ENCODE results near the gene WDR35. TPM values are rescaled to one million over a fixed set of nuclear protein-coding genes. Genes with fewer than 3 reads are reported as not detected.

WDR35 gene
- total RNA-seq, 3 donors from 2014 or later, result 12.5 to 18.7 (median 17.7) TPM

GRCh38 chr2:20023688-20024087, 33.8 kb upstream of the WDR35 start:
- H3K27ac ChIP-seq, result no peak overlapping the region
- H3K9me3 ChIP-seq, result peaks cover 4 to 11% of the 10 kb centered on the region in 2 donors
- TF ChIP-seq POLR2AphosphoS5 (IDR thresholded peaks at IDR 0.05), result no peak
- TF ChIP-seq POLR2A (IDR thresholded peaks at IDR 0.05), result no peak
- TF ChIP-seq, protein P1, sequence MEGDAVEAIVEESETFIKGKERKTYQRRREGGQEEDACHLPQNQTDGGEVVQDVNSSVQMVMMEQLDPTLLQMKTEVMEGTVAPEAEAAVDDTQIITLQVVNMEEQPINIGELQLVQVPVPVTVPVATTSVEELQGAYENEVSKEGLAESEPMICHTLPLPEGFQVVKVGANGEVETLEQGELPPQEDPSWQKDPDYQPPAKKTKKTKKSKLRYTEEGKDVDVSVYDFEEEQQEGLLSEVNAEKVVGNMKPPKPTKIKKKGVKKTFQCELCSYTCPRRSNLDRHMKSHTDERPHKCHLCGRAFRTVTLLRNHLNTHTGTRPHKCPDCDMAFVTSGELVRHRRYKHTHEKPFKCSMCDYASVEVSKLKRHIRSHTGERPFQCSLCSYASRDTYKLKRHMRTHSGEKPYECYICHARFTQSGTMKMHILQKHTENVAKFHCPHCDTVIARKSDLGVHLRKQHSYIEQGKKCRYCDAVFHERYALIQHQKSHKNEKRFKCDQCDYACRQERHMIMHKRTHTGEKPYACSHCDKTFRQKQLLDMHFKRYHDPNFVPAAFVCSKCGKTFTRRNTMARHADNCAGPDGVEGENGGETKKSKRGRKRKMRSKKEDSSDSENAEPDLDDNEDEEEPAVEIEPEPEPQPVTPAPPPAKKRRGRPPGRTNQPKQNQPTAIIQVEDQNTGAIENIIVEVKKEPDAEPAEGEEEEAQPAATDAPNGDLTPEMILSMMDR (IDR thresholded peaks at IDR 0.05), result no peak
- H3K36me3 ChIP-seq, result no peaks in the 10 kb centered on the region
- H3K27me3 ChIP-seq, result no peaks in the 10 kb centered on the region
- H3K4me1 ChIP-seq, result no peaks in the 10 kb centered on the region
- no peak overlapping the region for H3K4me3 ChIP-seq
- intact Hi-C loops (cut with DNase I; ENCODE audit: low total_unique reads), result no loop called here
- DNase-seq (ENCODE audit: low spot score in 2 of 2), result no peak

DNA sequence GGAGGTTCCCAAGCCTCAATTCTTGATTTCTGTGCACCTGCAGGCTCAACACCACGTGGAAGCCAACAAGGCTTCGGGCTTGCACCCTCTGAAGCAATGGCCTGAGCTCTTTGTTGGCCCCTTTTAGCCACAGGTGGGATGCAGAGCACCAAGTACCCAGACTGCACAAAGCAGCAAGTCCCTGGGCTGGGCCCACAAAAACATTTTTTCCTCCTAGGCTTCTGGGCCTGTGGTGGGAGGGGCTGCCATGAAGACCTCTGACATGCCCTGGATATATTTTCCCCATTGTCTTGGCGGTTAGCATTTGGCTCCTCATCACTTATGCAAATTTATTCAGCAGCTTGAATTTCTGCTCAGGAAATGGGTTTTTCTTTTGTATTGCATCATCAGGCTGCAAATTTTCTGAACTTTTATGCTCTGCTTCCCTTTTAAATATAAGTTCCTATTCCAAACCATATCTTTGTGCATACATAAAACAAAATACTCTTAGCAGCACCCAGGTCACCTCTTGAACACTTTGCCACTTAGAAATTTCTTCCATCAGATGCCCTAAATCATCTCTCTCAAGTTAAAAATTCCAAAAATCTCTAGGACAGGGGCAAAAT, 31.6 kb upstream of the WDR35 start:
- no peak overlapping the region for H3K4me3 ChIP-seq
- H3K27me3 ChIP-seq, result no peaks in the 10 kb centered on the region
- H3K4me1 ChIP-seq, result no peaks in the 10 kb centered on the region
- intact Hi-C loops (cut with DNase I; ENCODE audit: low total_unique reads), result no loop called here
- peaks cover 0 to 5% of the 10 kb centered on the region in 2 donors for H3K9me3 ChIP-seq
- DNase-seq (ENCODE audit: low spot score in 2 of 2), result no peak
- H3K36me3 ChIP-seq, result no peaks in the 10 kb centered on the region
- no peak overlapping the region for H3K27ac ChIP-seq
- TF ChIP-seq POLR2AphosphoS5 (IDR thresholded peaks at IDR 0.05), result no peak
- TF ChIP-seq, protein P1 (IDR thresholded peaks at IDR 0.05), result no peak
- TF ChIP-seq POLR2A (IDR thresholded peaks at IDR 0.05), result no peak

- Histone ChIP-seq H3K36me3 (no peaks in the 10 kb centered on the region), H3K27ac (no peak overlapping the region), H3K27me3 (no peaks in the 10 kb centered on the region), H3K9me3 (peaks cover 0 to 5% of the 10 kb centered on the region in 2 donors), H3K4me1 (no peaks in the 10 kb centered on the region), H3K4me3 (no peak overlapping the region)
- no peak for DNase-seq (ENCODE audit: low spot score in 2 of 2)
- intact Hi-C loops (cut with DNase I; ENCODE audit: low total_unique reads), result loop anchor here (10.0 kb wide), 1 partner anchor 75 kb away; no protein-coding TSS in a partner anchor
- TF ChIP-seq, protein P1 (IDR thresholded peaks at IDR 0.05), result no peak
- TF ChIP-seq POLR2AphosphoS5 (IDR thresholded peaks at IDR 0.05) (no peak), POLR2A (IDR thresholded peaks at IDR 0.05) (no peak)
These were observed 29.8 kb upstream of the WDR35 start for GRCh38 chr2:20019747-20020146.

DNA sequence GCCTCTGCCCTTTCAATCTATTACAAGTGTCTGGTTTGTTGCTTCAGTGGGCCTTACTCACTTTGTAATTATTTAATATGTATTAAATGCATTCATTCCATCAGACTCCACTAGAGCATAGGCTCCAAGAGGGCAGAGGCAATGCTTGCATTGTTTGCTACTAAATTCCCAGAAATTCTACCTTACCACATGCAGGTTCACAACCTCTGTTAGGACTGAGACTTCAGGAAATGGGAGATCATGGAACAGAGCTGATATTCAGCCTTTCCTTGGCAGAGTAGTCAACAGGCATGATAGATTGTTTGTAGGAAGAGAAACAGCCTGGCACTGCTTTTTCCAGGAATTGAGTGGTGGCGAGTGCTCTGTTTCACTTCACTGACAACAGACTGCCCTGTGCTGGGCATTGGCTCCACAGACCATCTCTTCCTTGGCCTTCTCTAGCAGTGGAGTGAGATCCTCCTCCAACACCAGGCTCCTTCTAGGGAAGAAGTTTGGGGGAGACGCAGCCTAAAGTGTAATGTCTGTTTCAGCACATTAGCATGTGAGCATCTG, 28.8 kb upstream of the WDR35 start:
- intact Hi-C loops (cut with DNase I; ENCODE audit: low total_unique reads), result loop anchor here (10.0 kb wide), 1 partner anchor 76 kb away; no protein-coding TSS in a partner anchor
- no peak overlapping the region for H3K27ac ChIP-seq
- no peaks in the 10 kb centered on the region for H3K36me3 ChIP-seq
- no peak for DNase-seq (ENCODE audit: low spot score in 2 of 2)
- H3K4me3 ChIP-seq, result no peak overlapping the region
- no peaks in the 10 kb centered on the region for H3K4me1 ChIP-seq
- no peaks in the 10 kb centered on the region for H3K27me3 ChIP-seq
- TF ChIP-seq POLR2AphosphoS5 (IDR thresholded peaks at IDR 0.05), result no peak
- TF ChIP-seq, protein P1 (IDR thresholded peaks at IDR 0.05), result no peak
- TF ChIP-seq POLR2A (IDR thresholded peaks at IDR 0.05), result no peak
- peaks cover 0 to 5% of the 10 kb centered on the region in 2 donors for H3K9me3 ChIP-seq

DNA sequence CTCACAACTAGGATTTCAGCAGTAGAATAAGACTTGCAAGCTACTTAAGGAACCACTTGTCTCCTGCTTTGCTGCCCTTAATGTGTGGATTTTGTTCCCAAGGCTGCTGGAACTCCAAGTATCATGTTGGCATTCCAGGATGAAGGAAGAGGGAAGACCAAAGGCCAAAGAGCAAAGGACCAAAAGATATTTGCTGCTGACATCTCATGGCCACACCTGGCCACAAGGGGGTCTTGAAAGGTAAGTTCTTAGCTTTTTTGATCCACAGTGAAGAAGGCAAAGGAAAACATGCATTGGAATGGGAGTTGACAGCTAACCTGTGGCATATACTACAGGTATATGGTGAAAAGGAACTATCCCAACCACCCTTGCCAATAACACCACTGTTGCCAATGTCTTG, 26.4 kb upstream of the WDR35 start:
- intact Hi-C loops (cut with DNase I; ENCODE audit: low total_unique reads), result loop anchor here (10.0 kb wide), 1 partner anchor 78 kb away; no protein-coding TSS in a partner anchor
- TF ChIP-seq POLR2AphosphoS5 (IDR thresholded peaks at IDR 0.05), result no peak
- TF ChIP-seq POLR2A (IDR thresholded peaks at IDR 0.05), result no peak
- TF ChIP-seq, protein P1 (IDR thresholded peaks at IDR 0.05), result no peak
- Histone ChIP-seq H3K9me3 (peaks cover 0 to 2% of the 10 kb centered on the region in 2 donors), H3K36me3 (no peaks in the 10 kb centered on the region), H3K27me3 (no peaks in the 10 kb centered on the region), H3K4me1 (peaks cover 0 to 5% of the 10 kb centered on the region in 2 donors), H3K4me3 (no peak overlapping the region), H3K27ac (no peak overlapping the region)
- DNase-seq (ENCODE audit: low spot score in 2 of 2), result no peak

Measured in breast epithelium (tissue), 4 donors.